GM12874 (cell line): ENCODE results near the gene NCF4.

ENCODE experiments used
- CTCF ChIP-seq: IDR thresholded peaks from 2 replicates; pipeline ENCODE4 v1.5.1; 2011; ENCODE audit warnings: low read depth, mild to moderate bottlenecking, control low read depth, low read length, moderate library complexity; ENCODE audit not compliant: insufficient read depth

NCF4 gene

DNA sequence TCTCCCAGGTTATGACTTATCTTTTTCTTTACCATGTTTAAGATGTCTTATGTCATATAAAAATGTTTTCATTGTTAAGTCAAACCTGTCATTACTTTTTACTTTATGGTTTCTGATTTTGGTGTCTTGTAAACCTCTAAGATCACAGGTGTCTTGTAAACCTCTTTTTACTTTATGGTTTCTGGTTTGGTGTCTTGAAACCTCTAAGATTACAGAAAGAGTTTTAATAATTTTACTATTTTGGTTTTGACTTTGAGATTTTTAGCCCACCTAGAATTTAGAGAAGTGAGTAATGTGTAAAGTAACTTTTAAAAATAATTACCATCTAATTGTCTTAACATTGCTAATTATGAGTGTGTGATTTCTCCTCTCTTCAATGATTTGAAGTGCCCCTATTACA is 55.2 kb downstream of the NCF4 start:
- no peak for TF ChIP-seq CTCF

DNA sequence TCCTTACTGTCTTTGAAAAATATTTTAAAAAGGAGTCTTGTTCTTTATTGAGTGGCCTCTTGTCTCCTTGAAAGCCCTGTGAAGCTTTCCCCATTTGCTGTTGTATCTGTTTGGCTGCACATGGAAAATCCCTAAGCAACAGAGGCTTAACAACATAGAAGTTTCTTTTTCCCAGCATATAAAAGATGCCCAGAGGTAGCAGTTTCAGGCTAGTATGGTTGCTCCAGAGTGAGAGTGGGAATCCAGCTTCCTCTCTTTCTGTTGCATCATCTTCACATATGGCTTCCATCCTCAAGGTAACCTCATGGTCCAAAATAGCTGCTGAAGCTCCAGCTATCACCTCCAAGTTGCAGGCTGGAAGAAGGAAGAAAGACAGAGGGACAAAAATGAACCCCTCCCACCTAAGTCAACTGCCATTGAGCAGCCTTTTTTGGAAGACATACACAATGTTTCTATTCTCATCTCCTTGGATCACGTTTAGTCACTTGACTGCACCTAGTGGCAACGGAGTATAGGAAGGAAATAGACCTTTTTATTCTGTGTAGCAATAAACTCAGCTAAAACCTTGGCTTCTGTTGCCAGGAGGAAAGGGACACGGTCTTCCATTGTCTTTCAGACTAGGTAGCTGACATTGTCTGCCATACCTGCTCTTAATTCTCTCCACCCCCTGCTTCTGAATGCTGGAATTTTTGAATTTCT is 57.9 kb downstream of the NCF4 start:
- TF ChIP-seq CTCF: no peak

GRCh38 chr22:36921309-36922104 is 60.7 kb downstream of the NCF4 start:
- no peak for TF ChIP-seq CTCF

DNA sequence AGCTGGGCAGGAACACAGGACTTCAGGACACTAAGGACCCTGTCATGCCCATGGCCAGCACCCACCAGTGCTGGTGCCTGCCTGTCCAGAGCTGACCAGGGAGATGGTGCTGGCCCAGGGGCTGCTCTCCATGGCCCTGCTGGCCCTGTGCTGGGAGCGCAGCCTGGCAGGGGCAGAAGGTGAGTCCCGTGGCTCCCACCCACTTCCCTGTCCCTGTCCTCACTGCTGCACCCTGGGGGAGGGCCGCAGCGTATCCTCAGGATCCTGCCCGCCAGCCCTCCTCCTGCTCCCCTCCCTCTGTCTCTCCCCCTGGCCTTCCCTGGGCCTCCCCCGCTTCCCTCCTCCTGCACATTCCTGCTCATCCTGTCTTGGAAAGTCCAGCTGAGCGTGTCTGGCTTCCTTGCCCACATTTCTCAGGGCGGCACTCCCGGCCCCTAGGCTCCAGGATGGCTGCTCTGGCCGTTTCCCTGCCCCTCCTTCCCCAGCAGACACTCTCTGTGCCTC is 61.4 kb downstream of the NCF4 start:
- no peak for TF ChIP-seq CTCF

GRCh38 chr22:36922711-36923110 is 61.9 kb downstream of the NCF4 start:
- TF ChIP-seq CTCF: no peak

DNA sequence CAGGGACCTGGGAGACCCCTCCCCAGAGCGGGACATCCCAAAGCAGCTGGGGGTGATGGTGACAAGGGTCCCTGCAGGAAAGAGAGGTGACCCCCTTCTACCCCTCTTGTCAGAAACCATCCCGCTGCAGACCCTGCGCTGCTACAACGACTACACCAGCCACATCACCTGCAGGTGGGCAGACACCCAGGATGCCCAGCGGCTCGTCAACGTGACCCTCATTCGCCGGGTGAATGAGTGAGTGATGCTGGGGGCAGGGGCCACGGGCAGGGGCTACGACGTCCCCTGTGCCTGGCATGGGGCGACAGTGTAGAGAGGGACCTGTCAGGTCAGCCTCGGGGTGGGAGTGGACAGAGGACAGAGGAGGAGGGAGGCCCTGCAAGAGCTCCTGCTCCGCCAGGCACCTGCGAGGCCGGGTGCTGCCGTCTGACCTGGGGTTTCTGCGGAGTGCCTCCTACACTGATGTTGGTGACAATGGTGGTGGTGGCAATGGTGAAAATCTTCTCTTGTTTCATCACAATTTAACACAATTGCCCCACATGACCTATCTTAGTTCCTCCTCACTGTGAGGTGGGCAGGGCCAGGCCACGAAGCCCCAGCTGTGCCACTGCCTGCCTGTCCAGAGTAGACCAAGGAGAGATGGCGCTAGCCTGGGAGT is 62.5 kb downstream of the NCF4 start:
- no peak for TF ChIP-seq CTCF

- no peak for TF ChIP-seq CTCF
These were observed 63.4 kb downstream of the NCF4 start for GRCh38 chr22:36924151-36924698.
